Heart left ventricle (tissue), 13 donors: Measurements from ENCODE around the gene GIN1.

ENCODE experiments used
- POLR2A ChIP-seq, 2 donors: fragments of 450-650 bp; IDR thresholded peaks; one replicate each; pipeline ENCODE4 v1.6.1; 2017; ENCODE audit warnings: antibody characterized with exemption in 2 of 2, mild to moderate bottlenecking in 2 of 2, moderate library complexity in 2 of 2
- TF ChIP-seq, protein P1 (sequence below), 12 donors: fragments of 200-600 bp; sonication (generic) in 4 of 12; IDR thresholded peaks; one replicate each; pipeline versions ENCODE4 v1.5.0 to v1.8.0; 2018 to 2022; ENCODE audit warnings: antibody characterized with exemption in 12 of 12, mild to moderate bottlenecking in 5 of 12
- donor health status: ischemic (EF 13 %, LVEDD 7.1; RV severe dilation, severe dysfunction).
- donor health status: DM: no; HTN: yes; CAD: no.
- donor health status: DM: no; HTN: no; CAD: no.
- donor health status: ischemic (EF 25% LVEDD 6.9; RV normal size, moderate dysfunction).
- donor health status: ischemic (EF 25% LVEDD 5.7; RV mildly dilated, moderate dysfunction).
- donor health status: ischemic (EF 35%, LVEDD 5.7; RV mildly dilated, moderate dysfunction).
- donor health status: nonischemic (EF 11% LVEDD 7.7; RV severe dilation, severe dysfunction).
- donor health status: DM: yes; HTN: yes; CAD: no.
- donor health status: PGD.
- donor health status: ischemic (EF 29% LVEDD 5.4; RV normal size, mild dysfunction).
- donor health status: nonischemic (EF 23%, LVEDD 6.1; RV moderate dilation, normal function).

- TF ChIP-seq, protein P1, sequence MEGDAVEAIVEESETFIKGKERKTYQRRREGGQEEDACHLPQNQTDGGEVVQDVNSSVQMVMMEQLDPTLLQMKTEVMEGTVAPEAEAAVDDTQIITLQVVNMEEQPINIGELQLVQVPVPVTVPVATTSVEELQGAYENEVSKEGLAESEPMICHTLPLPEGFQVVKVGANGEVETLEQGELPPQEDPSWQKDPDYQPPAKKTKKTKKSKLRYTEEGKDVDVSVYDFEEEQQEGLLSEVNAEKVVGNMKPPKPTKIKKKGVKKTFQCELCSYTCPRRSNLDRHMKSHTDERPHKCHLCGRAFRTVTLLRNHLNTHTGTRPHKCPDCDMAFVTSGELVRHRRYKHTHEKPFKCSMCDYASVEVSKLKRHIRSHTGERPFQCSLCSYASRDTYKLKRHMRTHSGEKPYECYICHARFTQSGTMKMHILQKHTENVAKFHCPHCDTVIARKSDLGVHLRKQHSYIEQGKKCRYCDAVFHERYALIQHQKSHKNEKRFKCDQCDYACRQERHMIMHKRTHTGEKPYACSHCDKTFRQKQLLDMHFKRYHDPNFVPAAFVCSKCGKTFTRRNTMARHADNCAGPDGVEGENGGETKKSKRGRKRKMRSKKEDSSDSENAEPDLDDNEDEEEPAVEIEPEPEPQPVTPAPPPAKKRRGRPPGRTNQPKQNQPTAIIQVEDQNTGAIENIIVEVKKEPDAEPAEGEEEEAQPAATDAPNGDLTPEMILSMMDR (IDR thresholded peaks at IDR 0.05): no peak
- TF ChIP-seq POLR2A (IDR thresholded peaks at IDR 0.05): no peak
These were observed 18.7 kb downstream of the GIN1 start for GRCh38 chr5:103101079-103101750.
